ENCODE measurements around the gene MRFAP1L1.
"Not testable (repeated sequence)": the region's sequence is repeated elsewhere in the genome, so short reads cannot be mapped to it uniquely, and the experiment has no call there.

MRFAP1L1 gene

DNA sequence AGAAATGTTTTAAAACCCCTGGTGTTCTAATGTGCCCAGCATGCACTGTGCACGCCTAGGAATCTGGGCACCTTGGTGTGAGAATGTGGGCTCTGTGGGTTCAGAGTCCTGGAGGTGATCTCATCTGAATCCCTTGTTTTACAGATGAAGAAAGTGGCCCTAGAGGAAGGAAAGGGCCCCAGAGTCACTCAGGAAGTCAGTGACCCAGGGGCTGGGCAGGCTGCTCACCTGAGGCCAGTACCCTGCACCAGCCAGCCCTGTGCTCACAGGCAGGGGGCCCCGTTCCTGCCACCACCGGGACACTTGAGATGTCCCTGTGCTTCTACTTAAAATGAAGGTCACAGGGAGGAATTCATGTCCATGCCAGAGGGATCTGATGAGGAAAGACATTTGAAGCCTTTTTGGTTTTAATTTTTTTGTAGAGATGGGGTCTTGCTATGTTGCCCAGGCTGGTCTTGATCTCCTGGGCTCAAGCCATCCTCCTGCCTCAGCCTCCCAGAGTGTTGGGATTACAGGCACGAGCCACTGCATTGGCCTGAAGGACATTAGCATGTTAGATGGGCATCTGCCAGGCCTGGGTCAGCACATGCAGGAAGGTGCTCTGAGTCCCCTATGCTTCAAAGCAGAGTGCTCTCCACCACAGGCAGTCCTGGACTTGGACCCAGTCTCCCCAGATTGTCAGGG is 23.4 kb downstream of the MRFAP1L1 start:
- DNase-seq, result no peak

DNA sequence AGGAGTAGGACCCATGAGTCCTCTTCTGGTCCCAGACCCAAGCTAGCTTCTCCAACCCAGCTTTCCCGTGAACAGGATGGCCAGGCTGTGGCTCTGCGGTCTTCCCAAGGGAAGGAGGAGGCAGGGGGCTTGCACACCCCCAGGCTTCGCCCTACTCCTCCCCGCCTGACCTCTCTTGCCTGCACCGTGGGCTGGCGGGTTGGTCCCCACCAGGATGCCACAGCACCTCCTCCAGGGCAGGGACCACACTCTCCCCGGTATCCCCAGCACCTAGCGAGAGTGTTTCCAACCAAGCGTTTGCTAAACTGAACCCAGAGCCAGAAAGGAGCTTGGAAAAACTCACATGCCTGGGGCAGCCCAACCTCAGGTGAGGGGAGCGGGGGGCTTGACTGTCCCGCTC is 25.0 kb downstream of the MRFAP1L1 start:
- no peak for DNase-seq

DNA sequence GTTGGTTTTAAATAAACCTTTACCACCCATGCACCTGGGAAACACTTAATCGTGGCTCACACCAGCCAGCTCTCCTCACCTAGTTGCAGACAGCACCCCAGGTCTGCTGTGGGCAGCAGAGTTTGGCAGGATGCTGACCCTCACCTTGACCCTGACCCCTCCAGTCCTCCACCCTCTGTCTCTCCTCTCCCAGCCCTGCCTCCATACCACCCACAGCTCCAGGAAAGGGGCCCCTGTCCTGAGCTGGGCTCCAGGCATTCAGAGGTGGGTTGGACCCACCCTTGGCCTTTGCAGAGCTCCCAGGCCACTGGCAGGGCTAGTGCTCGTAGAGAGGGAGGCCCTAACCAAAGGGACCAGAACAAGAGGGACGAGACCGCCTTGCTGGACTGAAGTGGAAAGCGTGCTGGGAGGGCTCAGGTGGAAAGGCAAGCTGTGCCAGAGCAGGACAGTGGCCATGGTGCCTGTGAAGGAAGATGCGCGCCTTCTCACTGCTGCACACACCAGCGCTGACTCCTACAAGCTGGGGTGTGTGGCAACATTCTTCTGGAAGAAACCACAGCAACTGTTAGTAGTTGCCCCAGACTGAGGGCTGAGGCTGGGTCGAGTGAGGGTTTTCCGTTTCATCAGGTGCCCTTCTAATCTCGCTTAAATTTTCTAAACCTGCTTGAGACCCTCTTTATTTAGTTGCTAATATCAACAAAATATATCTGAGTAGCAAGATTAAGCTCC is 26.6 kb downstream of the MRFAP1L1 start:
- DNase-seq, result no peak

DNA sequence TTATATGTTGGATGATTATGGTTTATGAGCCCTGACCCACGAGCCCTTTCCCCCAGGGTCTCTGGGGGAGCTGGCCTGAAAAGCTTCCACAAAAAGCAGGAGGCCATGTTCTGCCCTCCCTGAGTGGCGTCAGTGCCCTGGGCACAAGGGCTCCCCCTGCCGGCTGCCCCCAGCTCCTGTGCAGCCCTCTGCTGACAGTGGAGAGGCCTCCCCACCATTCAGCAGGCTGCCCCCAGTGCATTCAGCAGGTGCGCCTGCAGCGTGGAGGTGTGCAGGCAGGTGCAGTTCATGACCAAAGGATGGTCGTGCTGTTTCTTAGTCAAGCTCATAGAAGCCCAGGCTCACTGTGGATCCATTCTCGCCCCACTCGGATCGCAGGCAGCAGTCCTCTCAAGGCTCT is 28.5 kb downstream of the MRFAP1L1 start:
- DNase-seq, result no peak

DNA sequence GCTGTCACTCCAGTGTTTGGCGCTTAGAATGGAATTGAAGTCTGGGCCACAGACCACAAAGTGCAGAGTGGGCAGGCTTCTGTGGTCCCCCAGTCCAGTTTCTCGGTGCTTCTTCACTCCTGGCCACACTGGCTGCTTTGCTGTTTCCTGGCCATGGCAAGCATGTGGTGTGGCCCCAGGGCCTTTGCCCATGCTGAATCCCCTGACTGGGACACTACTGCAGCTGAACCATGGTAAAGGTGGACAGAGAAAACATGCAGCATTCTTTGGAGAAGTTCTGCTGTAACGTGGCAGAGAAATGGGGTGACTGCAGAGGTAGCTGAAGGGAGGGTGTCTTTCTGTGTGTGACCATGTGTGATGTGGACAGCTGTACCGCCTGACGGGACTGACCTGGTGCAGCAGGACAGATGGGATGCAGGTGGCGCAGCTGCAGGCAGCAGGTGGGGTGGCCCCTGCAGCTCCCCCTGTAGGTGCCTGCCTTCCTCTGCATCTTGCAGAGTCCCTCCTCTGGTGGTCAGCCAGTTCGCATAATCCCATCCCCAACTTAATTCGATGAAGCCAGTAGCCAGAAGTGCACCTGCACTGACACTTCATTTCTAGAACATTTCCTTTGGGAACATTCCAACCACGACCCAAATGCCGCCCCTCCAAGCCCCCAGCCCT is 29.2 kb downstream of the MRFAP1L1 start:
- DNase-seq, result no peak

DNA sequence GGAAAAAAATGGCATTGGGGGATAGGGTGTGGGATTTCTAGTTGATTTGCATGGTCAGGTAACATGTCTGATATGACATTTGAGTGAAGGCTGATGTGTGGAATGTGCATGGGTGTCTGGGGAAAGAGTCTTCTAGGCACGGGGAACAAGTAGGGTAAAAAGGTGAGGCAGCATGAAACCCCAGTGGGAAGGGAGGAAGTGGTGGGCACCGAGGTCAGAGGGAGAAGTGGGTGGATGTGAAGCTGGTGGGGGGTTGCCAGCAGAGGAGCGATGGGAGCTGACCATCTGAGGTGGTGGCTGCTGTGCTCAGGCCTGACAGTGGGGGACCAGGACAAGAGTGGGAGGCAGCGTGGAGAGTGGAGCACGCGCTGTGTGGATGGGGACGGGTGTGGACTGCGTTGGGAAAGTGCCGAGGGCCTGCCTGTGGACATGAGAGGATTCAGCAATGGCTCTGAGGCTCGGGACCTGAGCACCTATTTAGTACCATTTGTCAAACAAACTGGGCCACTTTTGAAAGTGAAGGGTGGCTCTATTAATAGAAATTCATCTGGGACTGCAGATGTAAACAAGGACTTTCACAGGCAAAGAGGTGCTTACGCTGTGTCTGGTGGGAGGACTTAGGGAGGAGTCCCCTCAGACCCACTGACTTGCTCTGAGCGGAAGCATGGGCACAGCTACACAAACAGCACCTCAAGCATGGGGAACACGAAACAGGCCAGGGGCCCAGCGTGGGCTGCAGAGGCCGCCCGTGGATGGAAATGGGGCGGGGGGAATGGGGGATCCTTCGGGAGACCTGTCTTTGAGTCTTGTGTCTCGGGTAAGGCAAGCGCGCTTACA is 32.7 kb downstream of the MRFAP1L1 start:
- no peak for DNase-seq

DNA sequence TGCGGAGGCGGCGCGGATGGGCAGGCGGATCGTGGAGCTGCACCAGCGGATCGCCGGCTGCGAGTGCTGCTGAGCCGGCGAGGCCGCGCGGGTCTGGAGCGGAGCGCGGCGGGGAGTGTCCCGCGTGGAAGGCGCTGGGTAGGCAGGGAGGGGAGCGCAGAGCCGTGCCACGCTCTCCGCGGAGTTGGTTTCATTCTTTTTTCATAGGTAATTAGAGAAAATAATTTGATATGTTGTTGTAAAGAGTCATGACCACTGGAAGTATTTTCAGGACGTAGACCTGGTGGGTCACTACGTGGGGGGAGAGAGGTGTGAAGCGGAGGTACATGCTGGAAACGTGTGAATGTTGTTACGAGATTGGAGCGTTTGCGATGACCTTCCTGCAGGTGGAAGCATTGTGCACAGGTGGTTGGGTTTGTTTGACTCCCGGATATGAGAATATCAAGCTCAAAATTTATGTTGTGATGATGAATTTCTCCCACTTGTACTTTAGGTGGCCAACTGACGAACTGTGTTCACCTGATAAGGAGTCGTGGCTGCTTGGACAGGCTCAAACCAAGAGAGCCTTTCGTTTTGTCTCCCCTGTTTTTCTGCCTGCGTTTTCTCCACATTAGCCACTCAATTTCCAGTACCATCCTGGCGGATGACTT is 35.0 kb downstream of the MRFAP1L1 start:
- peak; percentile 81 for DNase-seq

DNA sequence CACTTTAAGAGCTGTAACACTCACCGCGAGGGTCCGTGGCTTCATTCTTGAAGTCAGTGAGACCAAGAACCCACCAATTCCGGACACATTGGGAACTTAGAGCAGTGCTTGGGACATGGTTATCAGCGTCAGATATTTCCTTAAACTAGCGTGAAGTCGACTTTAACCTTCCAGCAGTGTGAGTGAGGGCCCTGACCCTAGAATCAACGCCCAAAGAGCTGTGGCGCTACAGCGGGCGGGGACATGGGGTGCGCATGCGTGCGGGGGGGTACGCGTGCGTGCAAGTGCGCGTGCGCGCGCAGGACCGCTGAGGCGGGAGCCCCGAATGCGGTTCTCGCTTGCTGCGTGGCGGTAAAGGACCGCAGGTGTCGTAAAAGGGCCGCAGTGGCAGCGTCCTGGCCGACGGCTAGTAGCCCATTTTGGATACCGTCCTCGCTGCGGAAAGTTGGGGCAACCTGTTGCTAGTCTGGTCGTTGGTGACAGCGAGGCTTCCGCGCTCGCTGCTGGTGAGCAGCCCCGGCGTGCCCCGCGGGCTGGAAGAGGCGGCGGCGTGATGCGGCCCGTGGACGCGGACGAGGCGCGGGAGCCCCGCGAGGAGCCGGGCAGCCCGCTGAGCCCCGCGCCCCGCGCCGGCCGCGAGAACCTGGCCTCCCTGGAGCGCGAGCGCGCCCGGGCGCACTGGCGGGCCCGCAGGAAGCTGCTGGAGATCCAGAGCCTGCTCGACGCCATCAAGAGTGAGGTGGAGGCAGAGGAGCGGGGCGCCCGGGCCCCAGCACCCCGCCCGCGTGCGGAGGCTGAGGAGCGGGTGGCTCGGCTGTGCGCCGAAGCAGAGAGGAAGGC is 35.8 kb downstream of the MRFAP1L1 start:
- peak; percentile 96 for DNase-seq

DNA sequence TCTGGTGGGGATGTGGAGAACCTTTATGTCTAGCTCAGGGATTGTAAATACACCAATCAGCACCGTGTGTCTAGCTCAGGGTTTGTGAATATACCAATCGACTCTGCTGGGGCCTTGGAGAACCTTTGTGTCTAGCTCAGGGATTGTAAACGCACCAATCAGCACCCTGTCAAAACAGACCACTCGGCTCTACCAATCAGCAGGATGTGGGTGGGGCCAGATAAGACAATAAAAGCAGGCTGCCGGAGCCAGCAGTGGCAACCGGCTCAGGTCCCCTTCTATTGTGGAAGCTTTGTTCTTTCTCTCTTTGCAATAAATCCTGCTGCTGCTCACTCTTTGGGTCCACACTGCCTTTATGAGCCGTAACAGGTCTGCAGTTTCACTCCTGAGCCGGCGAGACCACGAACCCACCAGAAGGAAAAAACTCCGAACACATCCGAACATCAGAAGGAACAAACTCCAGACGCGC is 36.4 kb downstream of the MRFAP1L1 start:
- peak; percentile 69 for DNase-seq

DNA sequence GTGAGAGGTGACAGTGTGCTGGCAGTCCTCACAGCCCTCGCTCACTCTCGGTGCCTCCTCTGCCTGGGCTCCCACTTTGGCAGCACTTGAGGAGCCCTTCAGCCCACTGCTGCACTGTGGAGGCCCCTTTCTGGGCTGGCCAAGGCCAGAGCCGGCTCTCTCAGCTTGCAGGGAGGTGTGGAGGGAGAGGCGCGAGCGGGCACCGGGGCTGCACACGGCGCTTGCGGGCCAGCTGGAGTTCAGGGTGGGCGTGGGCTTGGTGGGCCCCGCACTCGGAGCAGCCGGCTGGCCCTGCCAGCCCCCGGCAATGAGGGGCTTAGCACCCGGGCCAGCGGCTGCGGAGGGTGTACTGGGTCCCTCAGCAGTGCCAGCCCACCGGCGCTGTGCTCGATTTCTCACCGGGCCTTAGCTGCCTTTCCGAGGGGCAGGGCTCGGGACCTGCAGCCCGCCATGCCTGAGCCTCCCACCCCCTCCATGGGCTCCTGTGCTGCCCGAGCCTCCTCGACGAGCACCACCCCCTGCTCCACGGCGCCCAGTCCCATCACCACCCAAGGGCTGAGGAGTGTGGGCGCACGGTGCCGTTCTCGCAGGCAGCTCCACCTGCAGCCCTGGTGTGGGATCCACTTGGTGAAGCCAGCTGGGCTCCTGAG is 37.0 kb downstream of the MRFAP1L1 start:
- DNase-seq, result not testable (repeated sequence)

DNA sequence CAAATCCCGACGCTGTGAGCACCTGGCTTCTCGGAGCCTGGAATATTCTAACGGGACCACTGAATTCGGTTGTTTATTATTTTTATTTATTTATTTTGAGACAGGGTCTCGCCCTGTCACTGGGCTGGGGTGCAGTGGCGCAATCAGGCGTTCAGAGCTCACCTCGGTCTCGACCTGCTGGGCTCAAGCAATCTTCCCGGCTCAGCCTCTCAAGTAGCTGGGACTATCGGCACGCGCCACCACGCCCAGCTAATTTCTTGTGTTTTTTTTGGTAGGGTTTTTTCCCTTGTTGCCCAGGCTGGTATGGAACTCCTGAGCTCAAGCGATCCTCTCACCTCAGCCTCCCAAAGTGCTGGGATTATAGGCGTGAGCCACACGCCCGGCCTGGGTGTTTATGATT is 37.5 kb downstream of the MRFAP1L1 start:
- DNase-seq, result no peak

DNA sequence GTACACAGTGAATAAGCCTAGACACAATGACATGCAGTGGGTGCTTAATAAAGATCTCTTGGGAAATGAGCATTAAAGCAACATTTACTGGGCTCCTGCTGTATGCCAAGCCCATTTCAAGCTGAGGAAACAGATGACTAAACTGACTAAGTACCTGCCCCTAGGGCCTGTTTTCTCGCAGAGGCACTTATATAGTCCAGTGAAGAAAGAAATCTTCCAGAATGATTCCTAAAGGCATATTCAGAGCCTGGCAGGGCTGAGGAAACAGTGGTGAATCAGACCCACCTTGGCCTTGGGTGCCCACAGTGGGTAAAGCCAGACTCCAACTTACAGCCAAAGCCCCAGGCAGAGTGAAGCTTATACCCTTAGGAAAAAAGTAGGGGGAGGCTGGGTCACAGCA is 38.0 kb downstream of the MRFAP1L1 start:
- DNase-seq, result no peak

DNA sequence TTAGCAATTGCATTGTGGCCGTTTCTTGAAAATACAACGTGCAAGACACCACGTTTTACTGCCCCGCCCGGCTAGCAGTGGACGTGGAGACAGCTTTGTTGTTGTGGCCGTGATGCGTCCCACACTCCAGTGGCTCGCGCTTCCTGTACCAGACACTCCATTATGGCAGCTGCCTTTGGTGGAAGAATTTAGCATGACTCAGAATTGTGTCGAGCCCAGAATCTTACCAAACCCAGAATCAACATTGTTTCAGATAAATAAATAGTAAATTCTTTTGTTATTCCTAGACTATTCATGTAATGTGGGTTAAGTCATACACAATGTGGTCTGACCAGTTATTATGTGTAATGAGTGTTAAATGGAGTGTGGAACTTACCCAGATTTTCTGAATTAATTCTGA is 41.3 kb downstream of the MRFAP1L1 start:
- DNase-seq, result no peak

DNA sequence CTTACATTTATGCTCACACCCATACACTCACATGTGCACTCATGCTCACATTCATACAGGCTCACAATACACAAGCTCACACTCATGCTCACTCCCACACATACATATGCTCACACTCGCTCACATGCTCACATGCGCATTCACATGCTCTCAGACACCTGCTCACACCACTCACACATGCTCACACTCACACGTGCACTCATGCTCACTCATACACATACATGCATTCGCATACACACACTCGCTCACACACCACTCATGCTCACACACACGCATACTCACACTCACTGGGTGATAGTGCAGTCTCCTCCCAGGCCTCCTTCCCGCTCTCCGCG is 44.4 kb downstream of the MRFAP1L1 start:
- DNase-seq, result no peak

DNA sequence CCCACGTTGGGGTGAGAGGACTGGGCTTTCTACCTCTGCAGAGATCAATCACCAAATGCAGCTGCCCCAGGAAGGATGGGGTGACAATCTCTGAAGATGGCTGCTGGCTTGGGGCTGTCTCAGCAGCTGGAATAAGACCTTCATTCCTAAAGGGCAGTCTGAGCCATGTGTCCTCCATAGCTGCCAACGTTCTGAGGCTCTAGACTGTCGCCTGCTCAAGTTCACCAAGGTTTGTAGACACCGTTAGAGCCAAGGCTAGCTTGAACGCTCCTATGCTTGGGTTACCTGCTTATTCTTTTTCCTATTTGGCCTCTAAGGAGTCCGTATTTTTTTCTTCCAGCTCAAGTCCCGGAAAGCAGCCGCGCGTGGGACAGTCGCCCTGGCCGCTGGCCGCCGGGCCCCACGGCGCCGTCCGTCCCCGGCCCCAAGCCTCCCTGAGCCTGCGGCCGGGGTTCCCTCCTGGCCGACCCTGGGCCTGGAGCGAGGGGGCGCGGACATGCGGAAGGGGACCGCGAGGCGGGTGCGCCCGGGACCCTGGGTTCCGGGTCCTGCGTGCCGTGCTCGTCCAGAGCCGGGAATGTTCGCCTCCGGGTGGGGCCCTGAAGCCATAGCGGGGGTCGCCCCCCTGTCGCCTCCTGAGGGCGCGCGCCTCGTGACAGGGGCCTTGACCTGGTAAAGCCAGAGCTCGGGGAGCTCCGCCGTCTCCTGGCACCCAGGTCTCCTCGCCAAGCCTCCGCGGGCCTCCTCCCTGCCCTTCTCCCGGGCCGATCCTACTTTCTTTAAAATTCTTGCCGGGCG is 45.9 kb downstream of the MRFAP1L1 start:
- no peak for DNase-seq

DNA sequence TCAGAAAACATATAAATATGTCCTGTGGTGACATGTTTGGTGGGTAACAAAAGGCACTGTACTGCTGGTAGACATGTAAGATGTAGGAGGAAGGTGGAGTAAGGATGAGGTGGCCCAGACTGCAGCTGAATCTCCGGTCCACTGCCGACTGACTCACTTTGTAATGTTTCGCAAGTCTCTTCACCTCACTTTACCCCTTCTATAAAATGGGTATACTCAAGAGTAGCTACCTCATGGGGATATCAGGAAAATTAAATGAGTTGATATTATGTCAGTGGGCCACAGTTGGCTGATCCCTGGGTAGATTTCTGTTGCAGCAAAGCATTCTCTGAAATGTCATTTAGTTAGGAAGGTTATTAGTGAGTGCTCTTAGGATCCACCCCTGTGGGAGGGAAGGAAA is 47.1 kb downstream of the MRFAP1L1 start:
- no peak for DNase-seq

DNA sequence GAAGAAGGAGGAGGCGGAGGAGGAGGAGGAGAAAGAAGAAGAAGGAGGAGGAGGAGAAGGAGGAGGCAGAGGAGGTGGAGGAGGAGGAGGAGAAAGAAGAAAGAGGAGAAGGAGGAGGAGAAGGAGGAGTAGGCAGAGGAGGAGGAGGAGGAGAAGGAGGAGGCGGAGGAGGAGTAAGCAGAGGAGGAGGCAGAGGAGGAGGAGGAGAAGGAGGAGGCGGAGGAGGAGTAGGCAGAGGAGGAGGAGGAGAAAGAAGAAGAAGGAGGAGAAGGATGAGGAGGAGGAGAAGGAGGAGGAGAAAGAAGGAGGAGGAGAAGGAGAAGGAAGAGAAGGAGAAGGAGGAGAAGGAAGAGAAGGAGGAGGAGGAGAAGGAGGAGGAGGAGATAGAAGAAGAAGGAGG is 49.2 kb downstream of the MRFAP1L1 start:
- no peak for DNase-seq

DNA sequence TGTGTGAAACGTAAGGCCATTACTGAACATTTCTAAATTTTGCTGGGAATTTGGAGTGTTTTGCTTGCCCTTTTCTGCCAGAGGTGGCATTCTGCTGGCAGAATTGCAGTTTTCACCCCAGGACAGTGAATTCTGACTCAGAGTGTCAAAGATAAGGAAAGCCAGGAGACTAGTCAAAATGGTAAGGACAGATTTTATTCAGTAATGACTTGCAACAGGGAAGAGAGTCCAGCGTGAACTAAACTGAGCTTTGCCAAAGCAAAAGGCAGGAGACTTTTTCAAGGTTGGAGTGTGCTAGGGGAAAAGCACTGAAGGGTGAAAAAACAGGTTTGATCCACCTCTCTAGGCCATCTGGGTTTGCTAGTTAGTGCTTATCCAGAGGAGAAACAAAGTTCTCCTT is 49.8 kb downstream of the MRFAP1L1 start:
- no peak for DNase-seq

DNA sequence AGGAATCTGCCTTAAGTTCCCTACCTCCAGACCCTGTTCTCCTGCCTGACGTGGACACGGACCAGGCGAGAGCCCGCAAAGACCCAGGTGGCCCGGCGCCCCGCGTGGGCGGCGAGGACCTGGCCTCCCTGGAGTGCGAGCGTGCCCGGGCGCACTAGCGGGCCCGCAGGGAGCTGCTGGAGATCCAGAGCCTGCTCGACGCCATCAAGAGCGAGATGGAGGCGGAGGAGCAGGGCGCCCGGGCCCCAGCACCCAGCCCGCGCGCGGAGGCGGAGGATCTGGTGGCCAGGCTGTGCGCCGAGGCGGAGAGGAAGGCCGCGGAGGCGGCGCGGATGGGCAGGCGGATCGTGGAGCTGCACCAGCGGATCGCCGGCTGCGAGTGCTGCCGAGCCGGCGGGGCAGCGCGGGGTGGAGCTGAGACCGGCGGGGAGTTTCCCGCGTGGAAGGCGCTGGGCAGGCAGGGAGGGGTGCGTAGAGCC is 51.0 kb downstream of the MRFAP1L1 start:
- DNase-seq, result peak; percentile 36

DNA sequence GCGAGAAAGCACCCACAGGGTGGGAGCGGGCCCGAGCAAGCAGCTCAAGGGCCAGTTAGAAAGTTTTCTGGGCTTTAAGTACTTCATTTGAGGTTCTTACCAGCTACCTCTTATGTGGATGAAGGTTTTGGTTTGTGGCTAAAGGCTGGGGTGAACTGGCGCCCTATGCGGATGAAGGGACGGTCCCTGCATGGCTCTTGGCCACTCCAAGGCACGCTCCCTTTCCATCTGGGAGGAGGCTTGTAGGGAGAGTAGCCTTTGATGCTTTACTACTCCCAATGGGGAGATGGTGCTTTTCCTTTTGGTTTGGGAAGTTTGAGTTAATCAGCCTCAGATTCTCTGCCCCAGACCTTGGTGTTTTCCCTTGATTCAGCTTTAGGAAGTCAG is 51.5 kb downstream of the MRFAP1L1 start:
- no peak for DNase-seq

Measured in activated CD4-positive, alpha-beta T cell treated with anti-CD3 and anti-CD28 coated beads, Interleukin-10, Interleukin-2, amounts not matched to agents 100 ng/mL and 50 ng/mL, durations not matched to agents 16 hours and 8 hours (primary cell).